Measurements from ENCODE around the gene JAM3.
"Not testable (repeated sequence)": the region's sequence is repeated elsewhere in the genome, so short reads cannot be mapped to it uniquely, and the experiment has no call there.

DNA sequence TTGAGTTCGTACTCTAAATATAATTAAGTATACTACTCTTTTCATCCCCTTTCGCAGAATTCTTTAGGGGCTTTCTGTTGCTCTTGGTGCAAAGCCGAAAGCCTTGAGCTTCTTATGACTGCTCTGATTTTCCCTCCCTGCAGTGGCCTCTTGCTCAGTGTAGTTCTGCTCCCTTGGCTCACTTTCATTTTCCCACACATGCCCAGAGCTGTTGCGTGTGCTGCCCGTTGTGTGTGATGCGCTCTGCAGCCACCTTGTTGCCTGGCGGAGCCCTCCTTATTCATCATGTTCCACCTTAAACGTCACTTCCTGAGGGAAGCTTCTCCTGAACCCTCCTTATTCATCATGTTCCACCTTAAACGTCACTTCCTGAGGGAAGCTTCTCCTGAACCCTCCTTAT is 23.1 kb downstream of the JAM3 start:
- TF ChIP-seq NR1H2 (CRISPR knock-in tag; IDR thresholded peaks at IDR 0.05); ZNF138 (CRISPR knock-in tag; conservative IDR thresholded peaks at IDR 0.05): not testable (repeated sequence)
- TF ChIP-seq, protein P1, sequence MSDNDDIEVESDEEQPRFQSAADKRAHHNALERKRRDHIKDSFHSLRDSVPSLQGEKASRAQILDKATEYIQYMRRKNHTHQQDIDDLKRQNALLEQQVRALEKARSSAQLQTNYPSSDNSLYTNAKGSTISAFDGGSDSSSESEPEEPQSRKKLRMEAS (CRISPR knock-in tag; IDR thresholded peaks at IDR 0.05), result not testable (repeated sequence)

All from WTC11 (cell line).